ENCODE results near the gene SPATS2L.

GRCh38 chr2:200310545-200310971, 4.1 kb downstream of the SPATS2L start:
- TF ChIP-seq CTCF (IDR thresholded peaks at IDR 0.05) (no peak), EZH2 (IDR thresholded peaks at IDR 0.05; ENCODE audit: borderline replicate concordance, insufficient read depth, low read depth, low read length, poor library complexity, severe bottlenecking) (no peak)
